GM13976 (cell line): ENCODE measurements around the gene KCTD1.

Source experiments
- DNase-seq: peaks from one replicate; pipeline ENCODE4 v3.0.0; 2012; ENCODE audit warnings: low spot score
- in situ Hi-C: fragments of 300-500 bp; cut with MboI; formaldehyde crosslinking; loops from one replicate; pipeline ENCODE4 v1.12.0; 2022; ENCODE audit warnings: low sequenced_read_pairs, mixed read lengths, inconsistent platforms; ENCODE audit not compliant: unreplicated experiment
- TF ChIP-seq, protein P1 (sequence below): IDR thresholded peaks from 2 replicates; pipeline ENCODE4 v1.5.1; 2012; ENCODE audit warnings: borderline replicate concordance, mild to moderate bottlenecking; ENCODE audit not compliant: insufficient read depth; ENCODE audit errors: extremely low read depth, missing control alignments, control extremely low read depth

The KCTD1 gene

DNA sequence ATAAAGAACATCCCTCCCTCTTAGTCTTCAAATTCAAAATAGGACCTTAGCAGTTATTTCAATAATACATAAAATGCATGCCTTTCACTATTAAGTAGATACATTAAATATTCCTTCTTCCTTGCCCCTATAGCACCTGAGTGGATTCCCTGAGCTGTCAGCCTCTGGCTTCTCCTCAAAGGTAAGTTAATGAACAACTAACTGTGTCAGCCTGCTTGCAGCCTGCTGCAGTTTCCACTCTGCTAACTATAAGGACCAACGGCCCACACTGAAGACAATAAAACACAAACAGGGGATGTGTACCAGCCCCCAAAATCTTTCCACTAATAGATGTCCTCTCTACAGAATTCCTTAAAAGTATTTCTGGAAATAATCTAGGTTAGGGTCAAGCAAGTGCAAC lies 5.0 kb downstream of the KCTD1 start:
- in situ Hi-C loops = no loop called here
- no peak for DNase-seq
- TF ChIP-seq, protein P1, sequence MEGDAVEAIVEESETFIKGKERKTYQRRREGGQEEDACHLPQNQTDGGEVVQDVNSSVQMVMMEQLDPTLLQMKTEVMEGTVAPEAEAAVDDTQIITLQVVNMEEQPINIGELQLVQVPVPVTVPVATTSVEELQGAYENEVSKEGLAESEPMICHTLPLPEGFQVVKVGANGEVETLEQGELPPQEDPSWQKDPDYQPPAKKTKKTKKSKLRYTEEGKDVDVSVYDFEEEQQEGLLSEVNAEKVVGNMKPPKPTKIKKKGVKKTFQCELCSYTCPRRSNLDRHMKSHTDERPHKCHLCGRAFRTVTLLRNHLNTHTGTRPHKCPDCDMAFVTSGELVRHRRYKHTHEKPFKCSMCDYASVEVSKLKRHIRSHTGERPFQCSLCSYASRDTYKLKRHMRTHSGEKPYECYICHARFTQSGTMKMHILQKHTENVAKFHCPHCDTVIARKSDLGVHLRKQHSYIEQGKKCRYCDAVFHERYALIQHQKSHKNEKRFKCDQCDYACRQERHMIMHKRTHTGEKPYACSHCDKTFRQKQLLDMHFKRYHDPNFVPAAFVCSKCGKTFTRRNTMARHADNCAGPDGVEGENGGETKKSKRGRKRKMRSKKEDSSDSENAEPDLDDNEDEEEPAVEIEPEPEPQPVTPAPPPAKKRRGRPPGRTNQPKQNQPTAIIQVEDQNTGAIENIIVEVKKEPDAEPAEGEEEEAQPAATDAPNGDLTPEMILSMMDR = no peak

DNA sequence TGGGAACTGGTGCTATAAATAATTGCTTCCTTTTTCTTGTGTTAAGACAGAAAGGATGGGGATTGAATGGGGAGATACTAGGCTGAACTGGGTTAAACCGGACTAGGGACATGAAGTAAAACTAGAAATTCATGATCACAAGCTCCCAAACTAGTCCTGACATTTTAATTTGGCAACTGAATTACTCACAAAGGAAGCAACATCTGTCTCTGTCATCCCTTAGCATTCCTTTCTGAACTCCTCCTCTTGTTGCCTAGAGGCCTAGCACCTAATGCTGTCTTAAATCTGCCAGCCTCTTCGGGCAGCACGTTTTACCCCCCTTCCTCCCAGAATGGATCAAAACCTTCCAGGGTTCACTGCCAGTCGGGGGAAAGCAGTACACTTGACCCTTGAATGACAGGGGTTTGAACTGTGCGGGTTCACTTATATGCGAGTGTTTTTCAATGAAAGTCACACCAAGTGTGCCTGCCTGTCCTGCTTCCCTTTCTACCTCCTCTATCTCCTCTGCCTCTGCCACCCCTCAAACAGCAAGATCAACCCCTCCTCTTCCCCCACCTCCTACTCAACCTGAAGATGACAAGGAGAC lies 8.2 kb downstream of the KCTD1 start:
- in situ Hi-C loops = no loop called here
- TF ChIP-seq, protein P1 = no peak
- no peak for DNase-seq

DNA sequence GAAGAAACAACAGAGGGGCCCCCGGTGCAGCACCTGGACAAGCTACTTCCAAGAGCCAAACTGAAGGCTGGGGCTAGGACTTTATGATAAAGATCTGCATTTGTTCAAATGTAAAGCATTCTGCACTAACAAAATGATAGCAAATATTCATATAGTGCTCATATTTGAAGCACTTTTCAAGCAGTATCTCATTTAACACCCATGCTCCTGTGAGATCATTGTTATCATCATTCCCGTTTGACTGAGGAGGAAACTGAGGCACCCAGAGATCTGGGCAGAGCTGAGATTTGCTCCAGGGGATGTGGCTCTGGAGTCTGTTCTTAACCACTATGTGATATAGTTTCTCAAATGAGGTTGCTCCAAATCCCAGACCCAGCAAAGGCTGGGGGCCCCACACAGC lies 9.8 kb downstream of the KCTD1 start:
- in situ Hi-C loops = no loop called here
- TF ChIP-seq, protein P1 = no peak
- no peak for DNase-seq

DNA sequence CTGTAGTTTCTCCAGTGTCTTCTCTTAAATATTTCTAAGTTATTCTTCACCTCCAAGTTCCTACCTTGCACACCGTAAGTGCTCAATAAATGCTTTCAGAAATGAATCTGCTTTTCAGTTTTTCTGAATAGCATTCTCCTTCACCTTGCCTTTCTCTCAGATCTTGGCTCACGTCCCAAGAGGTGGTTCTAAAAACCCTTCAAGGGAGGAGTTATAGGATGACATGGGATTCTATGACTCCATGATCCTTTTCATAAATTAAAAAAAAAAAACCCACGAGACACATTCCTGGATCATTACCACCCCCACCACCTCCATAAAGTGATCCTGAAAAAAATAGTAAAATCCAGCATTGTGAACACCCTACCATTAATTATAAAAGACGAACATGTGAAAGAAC lies 11.7 kb downstream of the KCTD1 start:
- in situ Hi-C loops = no loop called here

DNA sequence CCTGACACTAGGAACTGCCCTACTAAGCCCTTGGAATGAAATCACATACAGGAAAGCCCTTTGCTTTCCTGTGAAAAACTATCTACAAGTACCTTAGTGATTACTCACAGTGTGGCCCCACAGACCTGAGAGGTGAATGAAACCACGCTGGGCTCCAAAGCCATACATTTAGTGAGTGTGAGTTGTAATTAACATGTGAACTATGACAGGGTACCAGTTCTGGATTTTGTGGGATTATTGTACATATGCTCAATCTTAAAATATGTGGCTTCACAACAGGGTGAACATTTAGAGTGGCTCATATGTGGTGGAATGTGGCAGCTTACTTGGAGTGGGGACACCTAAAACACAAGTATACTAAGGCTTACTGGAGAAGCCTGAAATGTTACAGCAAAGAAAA lies 12.3 kb downstream of the KCTD1 start:
- no peak for DNase-seq
- in situ Hi-C loops = no loop called here
- TF ChIP-seq, protein P1 = no peak

More for the DNA sequence above, 11.7 kb downstream of the KCTD1 start:
- TF ChIP-seq, protein P1 = no peak
- DNase-seq = no peak

DNA sequence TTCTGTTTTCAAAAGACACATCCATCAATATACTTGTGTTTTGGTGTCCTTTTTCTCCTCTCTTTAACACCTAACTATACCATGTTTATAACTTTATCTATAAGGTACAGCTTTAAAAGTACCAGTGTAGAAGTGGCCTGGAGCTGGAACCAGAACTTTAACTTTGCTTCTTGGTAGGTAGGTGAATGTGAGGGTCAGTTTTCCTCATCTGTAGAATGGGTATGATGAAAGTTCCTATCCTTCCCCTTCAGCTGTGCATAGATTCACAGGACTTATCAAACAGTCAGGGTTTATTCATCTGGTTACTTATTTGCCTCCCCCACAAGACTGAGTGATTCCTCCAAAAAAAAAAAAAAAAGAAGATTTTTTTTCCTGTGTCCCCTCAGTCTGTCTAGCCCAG lies 12.7 kb downstream of the KCTD1 start:
- DNase-seq = no peak
- in situ Hi-C loops = no loop called here
- TF ChIP-seq, protein P1 = no peak
